Endothelial cell of umbilical vein (primary cell): Measurements from ENCODE around the gene SPRED2. TPM values are rescaled to one million over a fixed set of nuclear protein-coding genes. Genes with fewer than 3 reads are reported as not detected.

Source experiments
- BruUV-seq: library from RNA; stranded (reverse); fragments of 400-500 nt; replicated peaks from 2 replicates; lab custom pipeline; 2021; lab: Mats Ljungman, UMichigan
- CTCF ChIA-PET: fragments of 300-600, 350-600 bp; sonication (Branson Sonifier 250); formaldehyde crosslinking; loops from one replicate; lab custom pipeline; 2021; ENCODE audit warnings: antibody characterized with exemption, inconsistent platforms; lab: Charles Lee
- POLR2A ChIA-PET: fragments of 300-600, 350-600 bp; sonication (Branson Sonifier 250); formaldehyde crosslinking; loops from one replicate; lab custom pipeline; 2021; ENCODE audit warnings: antibody characterized with exemption, inconsistent platforms; lab: Charles Lee
- DNase-seq: peaks from one replicate; pipeline ENCODE4 v3.0.0-alpha.2; 2011; ENCODE audit warnings: low read depth, low spot score
- FAIRE-seq: peaks from 2 replicates; lab custom pipeline; 2011; peaks lifted over from hg19 to GRCh38; lab: Jason Lieb, UNC
- H2AFZ ChIP-seq: 2 replicates; pipeline ENCODE4 v1.6.0; 2012; ENCODE audit warnings: low read depth, low read length, control low read depth, inconsistent platforms
- H3K27ac ChIP-seq: 2 replicates; pipeline ENCODE4 v1.5.1; 2011; ENCODE audit warnings: low read depth, mild to moderate bottlenecking, control low read depth, low read length, moderate library complexity; ENCODE audit not compliant: insufficient read depth
- H3K27me3 ChIP-seq, 2 experiments: 2 replicates each; pipeline versions ENCODE4 v1.6.0 to v1.6.1; 2011; ENCODE audit warnings: low read length in 2 of 2, mixed read lengths in 1 of 2; ENCODE audit not compliant: control insufficient read depth in 2 of 2, insufficient read depth in 2 of 2
- H3K36me3 ChIP-seq, 2 experiments: 2 replicates in 1 of 2; 3 replicates in 1 of 2; pipeline ENCODE4 v1.5.1; 2011; ENCODE audit warnings: low read length in 2 of 2, mild to moderate bottlenecking in 1 of 2, moderate library complexity in 1 of 2; ENCODE audit not compliant: control insufficient read depth in 2 of 2, insufficient read depth in 2 of 2; ENCODE audit errors: extremely low read depth in 1 of 2
- H3K4me1 ChIP-seq: 3 replicates; pipeline ENCODE4 v1.5.1; 2011; ENCODE audit warnings: mild to moderate bottlenecking, low read length; ENCODE audit not compliant: control insufficient read depth, insufficient read depth; ENCODE audit errors: extremely low read depth
- H3K4me2 ChIP-seq: 2 replicates; pipeline ENCODE4 v1.6.1; 2011; ENCODE audit warnings: low read length, control low read depth, mixed read lengths; ENCODE audit not compliant: insufficient read depth
- H3K4me3 ChIP-seq, 3 experiments: fragments of 200-600 bp in 1 of 3; sonication (generic), shearing (Covaris generic) in 1 of 3; replicated peaks in 1 of 3; 2 replicates each; pipeline ENCODE4 v1.5.1; 2011 to 2016; ENCODE audit warnings: control low read depth in 3 of 3, low read length in 3 of 3, mild to moderate bottlenecking in 2 of 3, inconsistent platforms in 1 of 3, low read depth in 1 of 3, moderate library complexity in 1 of 3; ENCODE audit not compliant: insufficient read depth in 1 of 3
- H3K79me2 ChIP-seq: 2 replicates; pipeline ENCODE4 v1.6.0; 2012; ENCODE audit warnings: low read length, inconsistent platforms; ENCODE audit not compliant: control insufficient read depth, insufficient read depth
- H3K9ac ChIP-seq: replicated peaks from 2 replicates; pipeline ENCODE3; 2011; ENCODE audit warnings: low read length, control low read depth; ENCODE audit not compliant: insufficient read depth; ENCODE audit errors: extremely low read depth
- H3K9me1 ChIP-seq: replicated peaks from 3 replicates; pipeline ENCODE4 v1.6.0; 2011; ENCODE audit warnings: mild to moderate bottlenecking, low read length; ENCODE audit not compliant: control insufficient read depth, insufficient read depth; ENCODE audit errors: extremely low read depth
- H3K9me3 ChIP-seq: replicated peaks from 2 replicates; pipeline ENCODE4 v1.5.1; 2012; ENCODE audit warnings: low read length, inconsistent platforms; ENCODE audit not compliant: control insufficient read depth, insufficient read depth
- H4K20me1 ChIP-seq: replicated peaks from 2 replicates; pipeline ENCODE3; 2011; ENCODE audit warnings: mild to moderate bottlenecking, low read length; ENCODE audit not compliant: control insufficient read depth, insufficient read depth; ENCODE audit errors: extremely low read depth
- CTCF ChIP-seq, 2 donors: IDR thresholded peaks; 1 replicate in 1 of 2; 2 replicates in 1 of 2; pipeline ENCODE4 v1.5.1; 2011; ENCODE audit warnings: low read length in 2 of 2, mild to moderate bottlenecking in 2 of 2, moderate library complexity in 2 of 2, control low read depth in 1 of 2, inconsistent platforms in 1 of 2, low read depth in 1 of 2; ENCODE audit not compliant: insufficient read depth in 1 of 2; ENCODE audit errors: extremely low read depth in 1 of 2
- EZH2 ChIP-seq: IDR thresholded peaks from 2 replicates; pipeline ENCODE4 v1.6.1; 2012; ENCODE audit warnings: borderline replicate concordance, low read depth, mild to moderate bottlenecking, moderate library complexity, low read length, inconsistent platforms; ENCODE audit not compliant: severe bottlenecking
- FOS ChIP-seq: IDR thresholded peaks from 2 replicates; pipeline ENCODE4 v1.6.1; 2011; ENCODE audit warnings: mild to moderate bottlenecking, low read length, moderate library complexity, borderline replicate concordance; ENCODE audit not compliant: insufficient read depth
- GATA2 ChIP-seq: IDR thresholded peaks from 2 replicates; pipeline ENCODE4 v1.7.0; 2011; ENCODE audit warnings: low read depth, mild to moderate bottlenecking, moderate library complexity, mixed read lengths, low read length; ENCODE audit not compliant: insufficient read length, insufficient read depth
- JUN ChIP-seq: IDR thresholded peaks from 2 replicates; pipeline ENCODE4 v1.6.1; 2011; ENCODE audit warnings: borderline replicate concordance, low read depth; ENCODE audit not compliant: insufficient read length, insufficient read depth
- MAX ChIP-seq: IDR thresholded peaks from 2 replicates; pipeline ENCODE4 v1.6.1; 2011; ENCODE audit not compliant: insufficient read depth, insufficient read length
- MYC ChIP-seq: IDR thresholded peaks from one replicate; pipeline ENCODE4 v1.6.1; 2011; ENCODE audit warnings: mild to moderate bottlenecking, low read depth, low read length
- POLR2A ChIP-seq: IDR thresholded peaks from 2 replicates; pipeline ENCODE4 v1.6.1; 2012; ENCODE audit warnings: low read depth, mild to moderate bottlenecking, control low read depth, low read length
- POLR2AphosphoS5 ChIP-seq: IDR thresholded peaks from 2 replicates; pipeline ENCODE4 v1.6.1; 2012; ENCODE audit warnings: low read depth, mild to moderate bottlenecking, control low read depth, low read length, moderate library complexity; ENCODE audit not compliant: insufficient read depth
- dilution Hi-C: fragments of 300-500 bp; cut with MboI; formaldehyde crosslinking; loops from one replicate; pipeline ENCODE4 v1.15.0; 2019; ENCODE audit warnings: low sequenced_read_pairs; ENCODE audit not compliant: extremely low pct_ligation_motif_present
- intact Hi-C: fragments of 100-400 bp; cut with micrococcal nuclease; formaldehyde crosslinking; loops from one replicate; pipeline ENCODE4 v1.10.0; 2022
- polyA plus RNA-seq, 4 experiments: library from polyadenylated mRNA; depleted of rRNA in 3 of 4; stranded (reverse) in 3 of 4; unstranded in 1 of 4; fragments of >200 nt; gene quantifications; 2 replicates each; pipeline versions ENCODE4 v1.2.1 to v1.2.3, GENCODE V29; 2011 to 2012; ENCODE audit warnings: missing spikeins in 1 of 4
- total RNA-seq: library from RNA; stranded (reverse); gene quantifications from 2 replicates; pipeline ENCODE4 v1.2.3, GENCODE V29; 2021

Gene SPRED2
- total and polyA plus RNA-seq, 2 donors (not counting 3 experiments of a cell fraction or from before 2014, with no cell fraction given) = 3.6 to 9.6 TPM

GRCh38 chr2:65434592-65435241 is 2.3 kb upstream of the SPRED2 start:
- no peak for TF ChIP-seq POLR2A
- TF ChIP-seq FOS = no peak
- no peak for TF ChIP-seq EZH2
- no peak for TF ChIP-seq GATA2
- TF ChIP-seq CTCF (IDR thresholded peaks at IDR 0.05; ENCODE audit: extremely low read depth in 1 of 2, insufficient read depth in 1 of 2, low read depth in 1 of 2, low read length in 2 of 2) = no peak
- no peak for TF ChIP-seq POLR2AphosphoS5
- TF ChIP-seq JUN = no peak
- TF ChIP-seq MAX = no peak
- no peak for TF ChIP-seq MYC
- no TSS peak for BruUV-seq
- H2AFZ ChIP-seq = no peak overlapping the region
- ChIA-PET CTCF (interaction anchor here (1.5 to 2.8 kb wide), 3 partner anchors 8 to 169 kb away, joined by 3 to 11 read pairs (median 3); no protein-coding TSS in a partner anchor), POLR2A (no interaction called here)
- no peaks in the 10 kb centered on the region for H3K9me1 ChIP-seq
- no peaks in the 10 kb centered on the region for H3K36me3 ChIP-seq
- dilution Hi-C loops (no loop called here), intact Hi-C loops (loop anchor here (5.0 to 10.0 kb wide), 2 partner anchors 302 to 1000 kb away; partner anchors contain the start of genes MEIS1 and RAB1A)
- H3K9ac ChIP-seq = no peak overlapping the region
- H4K20me1 ChIP-seq = no peaks in the 10 kb centered on the region
- no peak for FAIRE-seq
- H3K4me1 ChIP-seq = peaks cover 17% of the 10 kb centered on the region
- no peak overlapping the region for H3K27ac ChIP-seq
- H3K4me2 ChIP-seq = no peak overlapping the region
- no peaks in the 10 kb centered on the region for H3K79me2 ChIP-seq
- peaks cover 25 to 38% of the 10 kb centered on the region in 2 experiments for H3K27me3 ChIP-seq
- no peaks in the 10 kb centered on the region for H3K9me3 ChIP-seq
- DNase-seq = no peak
- no peak overlapping the region for H3K4me3 ChIP-seq
